Lung (tissue), 12 donors: ENCODE measurements around the gene CDH16. TPM values are rescaled to one million over a fixed set of nuclear protein-coding genes. Genes with fewer than 3 reads are reported as not detected.

Source experiments
- ATAC-seq: fragments of 200-7000 bp; cut with Tn5 transposase; one replicate; pipeline ENCODE4 v1.9.1; 2020; ENCODE audit warnings: moderate number of reproducible peaks; ENCODE audit not compliant: insufficient read depth, low FRiP score
- DNase-seq, 3 donors: peaks; one replicate each; pipeline ENCODE4 v3.0.0-alpha.2; 2013 to 2017
- H3K27ac ChIP-seq, 2 donors: one replicate each; pipeline ENCODE4 v1.5.1; 2013; ENCODE audit warnings: mild to moderate bottlenecking in 2 of 2, moderate library complexity in 2 of 2, control low read depth in 1 of 2, inconsistent platforms in 1 of 2, low read depth in 1 of 2, low read length in 1 of 2
- H3K27me3 ChIP-seq, 3 donors: one replicate each; pipeline ENCODE4 v1.5.1; 2013; ENCODE audit warnings: low read length in 2 of 3; ENCODE audit not compliant: control insufficient read depth in 3 of 3, insufficient read depth in 3 of 3
- H3K36me3 ChIP-seq, 4 donors: one replicate each; pipeline ENCODE4 v1.5.1; 2013; ENCODE audit warnings: low read length in 4 of 4, mild to moderate bottlenecking in 1 of 4, moderate library complexity in 1 of 4; ENCODE audit not compliant: control insufficient read depth in 4 of 4, insufficient read depth in 4 of 4
- H3K4me1 ChIP-seq, 5 donors: one replicate each; pipeline ENCODE4 v1.5.1; 2013; ENCODE audit warnings: low read length in 5 of 5, mild to moderate bottlenecking in 2 of 5, moderate library complexity in 1 of 5; ENCODE audit not compliant: control insufficient read depth in 5 of 5, insufficient read depth in 5 of 5
- H3K4me3 ChIP-seq: one replicate; pipeline ENCODE4 v1.5.1; 2013; ENCODE audit warnings: mild to moderate bottlenecking, control low read depth, moderate library complexity
- H3K9ac ChIP-seq, 2 donors: one replicate each; pipeline ENCODE4 v1.5.1; 2013; ENCODE audit warnings: low read length in 2 of 2, control low read depth in 1 of 2; ENCODE audit not compliant: insufficient read depth in 1 of 2
- H3K9me3 ChIP-seq, 4 donors: one replicate each; pipeline ENCODE4 v1.5.1; 2013; ENCODE audit warnings: low read length in 3 of 4, mild to moderate bottlenecking in 1 of 4, moderate library complexity in 1 of 4; ENCODE audit not compliant: control insufficient read depth in 4 of 4, insufficient read depth in 3 of 4
- CTCF ChIP-seq: IDR thresholded peaks from 2 replicates; pipeline ENCODE4 v1.5.1; 2012; ENCODE audit warnings: mild to moderate bottlenecking; ENCODE audit errors: control extremely low read depth, extremely low read depth
- WGBS, 2 donors: extraction: QIAGEN DNeasy Blood & Tissue Kit; methylation state at CpG; one replicate each; pipeline ENCODE4 v1.1.7; 2013; 5-methylcytosine and 5-hydroxymethylcytosine counted together
- polyA plus RNA-seq, 2 donors: library from polyadenylated mRNA; stranded (reverse); fragments of 200-250 nt; gene quantifications; one replicate each; pipeline ENCODE4 v1.2.1, GENCODE V29; 2013
- total RNA-seq, 2 donors: library from RNA; depleted of rRNA in 1 of 2; stranded (reverse); fragments of >200 nt in 1 of 2; gene quantifications; one replicate each; pipeline ENCODE4 v1.2.1, GENCODE V29; 2014 to 2021
- donor health status: control.
- donor health status: control.
- donor health status: Bipolar disorder and iron deficiency.
- donor health status: healthy.
- donor health status: DM: yes; HTN: yes; CAD: no.

The CDH16 gene
- total and polyA plus RNA-seq, 4 donors: 0.25 to 1.7 (median 0.64) TPM; not detected in 1

GRCh38 chr16:66908116-66908515, 10.6 kb downstream of the CDH16 start:
- Histone ChIP-seq H3K27me3 (no peaks in the 10 kb centered on the region), H3K27ac (no peak overlapping the region), H3K36me3 (no peaks in the 10 kb centered on the region), H3K9me3 (no peaks in the 10 kb centered on the region), H3K9ac (no peak overlapping the region), H3K4me3 (no peak overlapping the region), H3K4me1 (peaks cover 7 to 32% (median 21%) of the 10 kb centered on the region in 5 donors)
- TF ChIP-seq CTCF: no peak
- ATAC-seq: no peak
- 90 to 92% methylated on average over 3 of the region's 3 CpGs for WGBS, 2 donors
- DNase-seq: no peak

GRCh38 chr16:66906916-66907836, 11.5 kb downstream of the CDH16 start:
- WGBS, 2 donors: 72 to 85% methylated on average over 7 of the region's 7 CpGs
- ATAC-seq (no peak), DNase-seq (no peak)
- H3K27me3 ChIP-seq: no peaks in the 10 kb centered on the region
- no peaks in the 10 kb centered on the region for H3K9me3 ChIP-seq
- no peaks in the 10 kb centered on the region for H3K36me3 ChIP-seq
- peaks cover 7 to 39% (median 21%) of the 10 kb centered on the region in 5 donors for H3K4me1 ChIP-seq
- TF ChIP-seq CTCF: no peak
- no peak overlapping the region for H3K9ac ChIP-seq
- H3K27ac ChIP-seq: peak overlapping the region in 1 of 2 donors; percentile 34
- no peak overlapping the region for H3K4me3 ChIP-seq

- no peak overlapping the region for H3K9ac ChIP-seq
- no peak for TF ChIP-seq CTCF
- peak; percentile 69 to 81 (median 77) for DNase-seq
- no peaks in the 10 kb centered on the region for H3K27me3 ChIP-seq
- H3K9me3 ChIP-seq: no peaks in the 10 kb centered on the region
- no peak for ATAC-seq
- peak overlapping the region in 1 of 2 donors; percentile 91 for H3K27ac ChIP-seq
- H3K4me3 ChIP-seq: no peak overlapping the region
- WGBS, 2 donors: 75 to 79% methylated on average over 11 of the region's 11 CpGs
- no peaks in the 10 kb centered on the region for H3K36me3 ChIP-seq
- H3K4me1 ChIP-seq: peaks cover 7 to 49% (median 21%) of the 10 kb centered on the region in 5 donors
Measured at GRCh38 chr16:66905633-66906539, 12.8 kb downstream of the CDH16 start.
